ENCODE measurements around the gene MUC5B.

DNA sequence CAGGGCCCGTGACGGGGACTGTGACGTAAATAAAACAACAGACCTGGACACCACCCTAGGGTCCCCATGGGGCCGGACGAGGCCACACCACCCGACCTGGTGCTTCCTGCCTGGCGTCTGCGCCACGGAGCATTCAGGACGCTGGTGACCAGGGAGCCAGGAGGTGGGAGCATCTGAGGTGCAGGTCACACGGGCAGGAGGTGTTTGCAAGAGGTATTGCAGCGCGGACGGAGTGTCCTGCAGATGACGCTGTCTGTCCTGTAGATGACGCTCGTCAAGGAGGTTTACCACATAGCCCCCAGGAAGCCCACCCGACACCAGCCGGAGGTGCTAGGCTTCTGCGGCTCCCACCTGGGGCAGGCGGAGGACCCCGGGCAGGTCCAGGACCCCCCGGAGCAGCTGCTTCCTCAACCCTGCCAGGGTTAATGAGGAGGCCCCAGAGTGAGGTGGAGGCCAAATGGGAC lies 986 bp upstream of the MUC5B start:
- TF ChIP-seq, protein P1, sequence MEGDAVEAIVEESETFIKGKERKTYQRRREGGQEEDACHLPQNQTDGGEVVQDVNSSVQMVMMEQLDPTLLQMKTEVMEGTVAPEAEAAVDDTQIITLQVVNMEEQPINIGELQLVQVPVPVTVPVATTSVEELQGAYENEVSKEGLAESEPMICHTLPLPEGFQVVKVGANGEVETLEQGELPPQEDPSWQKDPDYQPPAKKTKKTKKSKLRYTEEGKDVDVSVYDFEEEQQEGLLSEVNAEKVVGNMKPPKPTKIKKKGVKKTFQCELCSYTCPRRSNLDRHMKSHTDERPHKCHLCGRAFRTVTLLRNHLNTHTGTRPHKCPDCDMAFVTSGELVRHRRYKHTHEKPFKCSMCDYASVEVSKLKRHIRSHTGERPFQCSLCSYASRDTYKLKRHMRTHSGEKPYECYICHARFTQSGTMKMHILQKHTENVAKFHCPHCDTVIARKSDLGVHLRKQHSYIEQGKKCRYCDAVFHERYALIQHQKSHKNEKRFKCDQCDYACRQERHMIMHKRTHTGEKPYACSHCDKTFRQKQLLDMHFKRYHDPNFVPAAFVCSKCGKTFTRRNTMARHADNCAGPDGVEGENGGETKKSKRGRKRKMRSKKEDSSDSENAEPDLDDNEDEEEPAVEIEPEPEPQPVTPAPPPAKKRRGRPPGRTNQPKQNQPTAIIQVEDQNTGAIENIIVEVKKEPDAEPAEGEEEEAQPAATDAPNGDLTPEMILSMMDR (IDR thresholded peaks at IDR 0.05): no peak
- no peak for TF ChIP-seq POLR2A (IDR thresholded peaks at IDR 0.05)
